Stimulated activated CD4-positive, alpha-beta T cell treated with anti-CD3 and anti-CD28 coated beads, Interleukin-2, amount 100 ng/mL, for 4 hours (primary cell): ENCODE data around the gene ANXA5.

Experiments used
- DNase-seq: peaks from one replicate; pipeline ENCODE4 v3.0.0-alpha.2; 2020; ENCODE audit warnings: low read depth

The ANXA5 gene

GRCh38 chr4:121712001-121712651 is 15.3 kb upstream of the ANXA5 start:
- DNase-seq = no peak

GRCh38 chr4:121711263-121712000 is 14.7 kb upstream of the ANXA5 start:
- no peak for DNase-seq

GRCh38 chr4:121709766-121710405 is 13.1 kb upstream of the ANXA5 start:
- DNase-seq = no peak

GRCh38 chr4:121707344-121707743 is 10.6 kb upstream of the ANXA5 start:
- DNase-seq = no peak

- DNase-seq = no peak
These were observed 9.8 kb upstream of the ANXA5 start for GRCh38 chr4:121706595-121707021.

- no peak for DNase-seq
These were observed 8.7 kb upstream of the ANXA5 start for GRCh38 chr4:121705521-121705920.

- no peak for DNase-seq
These were observed 5.4 kb upstream of the ANXA5 start for GRCh38 chr4:121702136-121702535.

- no peak for DNase-seq
These were observed 4.5 kb upstream of the ANXA5 start for GRCh38 chr4:121701263-121701662.

GRCh38 chr4:121698236-121698671 is 1.5 kb upstream of the ANXA5 start:
- DNase-seq = no peak

- no peak for DNase-seq
These were observed 784 bp upstream of the ANXA5 start for GRCh38 chr4:121697564-121697963.

- peak; percentile 52 for DNase-seq
These were observed 605 bp downstream of the ANXA5 start for GRCh38 chr4:121696170-121696580.

- DNase-seq = no peak
These were observed 2.9 kb downstream of the ANXA5 start for GRCh38 chr4:121693886-121694285.

GRCh38 chr4:121693450-121693849 is 3.3 kb downstream of the ANXA5 start:
- no peak for DNase-seq

GRCh38 chr4:121692261-121692660 is 4.5 kb downstream of the ANXA5 start:
- no peak for DNase-seq

GRCh38 chr4:121690001-121690400 is 6.8 kb downstream of the ANXA5 start:
- no peak for DNase-seq

- no peak for DNase-seq
These were observed 8.1 kb downstream of the ANXA5 start for GRCh38 chr4:121688701-121689100.

GRCh38 chr4:121688261-121688660 is 8.5 kb downstream of the ANXA5 start:
- no peak for DNase-seq

GRCh38 chr4:121686255-121686654 is 10.5 kb downstream of the ANXA5 start:
- DNase-seq = no peak

- DNase-seq = no peak
These were observed 11.5 kb downstream of the ANXA5 start for GRCh38 chr4:121685257-121685656.

- DNase-seq = no peak
These were observed 12.2 kb downstream of the ANXA5 start for GRCh38 chr4:121684561-121684960.

GRCh38 chr4:121684016-121684415 is 12.8 kb downstream of the ANXA5 start:
- DNase-seq = no peak

GRCh38 chr4:121680571-121680970 is 16.2 kb downstream of the ANXA5 start:
- DNase-seq = no peak

- no peak for DNase-seq
These were observed 16.8 kb downstream of the ANXA5 start for GRCh38 chr4:121679951-121680350.
